ENCODE data around the gene EP400. TPM values are rescaled to one million over a fixed set of nuclear protein-coding genes. Genes with fewer than 3 reads are reported as not detected.
"Not testable (repeated sequence)": the region's sequence is repeated elsewhere in the genome, so short reads cannot be mapped to it uniquely, and the experiment has no call there.

The EP400 gene
- total RNA-seq, 1 experiment from 2014 or later, result 6.0 TPM

DNA sequence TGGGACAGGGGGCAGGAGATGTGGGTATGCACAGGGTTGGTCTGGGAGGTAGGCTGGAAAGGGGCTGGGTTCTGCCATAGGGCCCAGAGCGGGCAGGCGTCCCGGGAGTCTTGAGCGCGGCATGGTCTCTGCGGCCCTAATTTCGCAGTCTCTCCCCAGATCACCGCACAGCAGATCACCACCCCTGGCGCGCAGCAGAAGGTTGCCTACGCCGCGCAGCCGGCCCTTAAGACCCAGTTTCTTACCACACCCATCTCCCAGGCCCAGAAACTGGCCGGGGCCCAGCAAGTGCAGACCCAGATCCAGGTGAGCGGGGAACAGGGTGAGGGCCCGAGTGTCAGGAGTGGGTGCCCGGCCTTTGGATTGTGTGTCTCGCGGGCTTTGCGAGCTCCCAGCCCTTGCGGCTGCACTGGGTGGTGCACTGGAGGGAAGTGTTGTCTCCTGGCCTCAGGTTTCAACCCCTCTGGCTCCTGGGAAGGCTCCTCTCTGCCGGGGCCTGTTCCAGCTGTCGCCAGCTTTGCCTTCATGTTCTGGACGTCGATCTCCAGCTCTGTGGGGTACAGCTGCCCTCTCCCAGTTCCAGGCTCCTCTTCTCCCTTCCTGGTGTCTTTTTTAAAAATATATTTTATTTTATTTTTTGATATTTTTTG is 119.7 kb downstream of the EP400 start:
- Histone ChIP-seq H3K9me3 (no peaks in the 10 kb centered on the region), H3K27me3 (no peaks in the 10 kb centered on the region; the same call in 1 of the 2 replicates), H3K4me3 (no peak overlapping the region), H3K36me3 (peaks cover 54% of the 10 kb centered on the region)
- DNase-seq, result no peak

DNA sequence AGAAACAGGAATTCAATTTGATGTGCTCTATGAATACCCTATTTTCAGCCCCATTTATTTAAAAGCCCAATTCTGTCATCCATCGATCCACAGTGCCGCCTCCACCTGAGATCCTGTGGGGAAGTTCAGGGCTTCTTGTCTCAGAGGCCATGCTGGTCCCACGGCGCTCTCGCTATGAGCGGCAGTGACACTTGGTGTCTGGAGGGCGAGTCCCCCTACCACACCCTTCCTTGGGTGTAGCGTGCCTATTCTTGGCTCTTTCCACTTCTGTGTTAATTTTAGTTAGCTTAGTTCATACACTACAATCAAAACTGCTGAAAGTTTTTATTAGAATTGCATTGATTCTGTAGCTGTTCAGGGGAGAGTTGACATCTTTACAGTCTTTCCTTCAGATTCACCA is 120.6 kb downstream of the EP400 start:
- Histone ChIP-seq H3K27me3 (no peaks in the 10 kb centered on the region; the same call in 1 of the 2 replicates), H3K9me3 (no peaks in the 10 kb centered on the region), H3K36me3 (peaks cover 56% of the 10 kb centered on the region), H3K4me3 (no peak overlapping the region)
- DNase-seq, result no peak

DNA sequence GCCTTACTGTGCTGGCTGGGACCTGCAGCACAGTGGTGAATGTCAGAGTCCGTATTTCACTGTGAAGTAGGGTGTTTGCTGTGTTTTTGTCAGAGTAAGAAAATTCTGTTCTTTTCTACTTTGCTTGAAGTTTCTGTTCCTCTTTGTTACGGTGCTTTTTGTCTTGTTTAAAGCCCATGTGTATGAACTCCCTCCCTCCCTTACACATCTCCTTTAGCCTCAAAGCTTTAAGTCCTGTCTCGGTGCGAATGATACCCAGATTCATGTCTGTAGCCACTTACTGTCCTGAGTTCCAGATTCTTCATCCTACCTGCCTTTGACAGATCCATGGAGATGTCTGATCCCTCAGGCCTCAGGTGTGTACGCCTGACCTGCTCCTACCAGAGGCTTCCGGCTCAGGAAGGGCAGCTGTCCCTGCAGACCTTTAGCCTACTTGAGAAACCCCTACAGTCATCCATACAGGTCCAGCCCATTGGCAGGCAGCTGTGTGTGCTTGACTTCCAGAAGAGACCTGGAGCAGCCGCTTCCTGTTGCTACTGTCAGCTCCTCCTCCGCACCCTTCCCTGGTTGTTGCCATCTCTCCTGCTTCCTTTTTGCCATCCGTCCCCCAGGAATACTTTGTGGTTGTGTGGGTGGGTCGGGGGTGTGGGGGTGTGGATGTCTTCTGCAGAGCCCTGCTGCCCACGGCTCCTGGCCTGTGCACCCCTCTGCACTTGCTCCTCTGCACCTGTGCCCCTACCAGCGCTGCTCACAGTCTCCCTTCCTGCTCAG is 121.5 kb downstream of the EP400 start:
- Histone ChIP-seq H3K4me3 (no peak overlapping the region), H3K27me3 (no peaks in the 10 kb centered on the region; the same call in 1 of the 2 replicates), H3K36me3 (peaks cover 56% of the 10 kb centered on the region), H3K9me3 (no peaks in the 10 kb centered on the region)
- no peak for DNase-seq

DNA sequence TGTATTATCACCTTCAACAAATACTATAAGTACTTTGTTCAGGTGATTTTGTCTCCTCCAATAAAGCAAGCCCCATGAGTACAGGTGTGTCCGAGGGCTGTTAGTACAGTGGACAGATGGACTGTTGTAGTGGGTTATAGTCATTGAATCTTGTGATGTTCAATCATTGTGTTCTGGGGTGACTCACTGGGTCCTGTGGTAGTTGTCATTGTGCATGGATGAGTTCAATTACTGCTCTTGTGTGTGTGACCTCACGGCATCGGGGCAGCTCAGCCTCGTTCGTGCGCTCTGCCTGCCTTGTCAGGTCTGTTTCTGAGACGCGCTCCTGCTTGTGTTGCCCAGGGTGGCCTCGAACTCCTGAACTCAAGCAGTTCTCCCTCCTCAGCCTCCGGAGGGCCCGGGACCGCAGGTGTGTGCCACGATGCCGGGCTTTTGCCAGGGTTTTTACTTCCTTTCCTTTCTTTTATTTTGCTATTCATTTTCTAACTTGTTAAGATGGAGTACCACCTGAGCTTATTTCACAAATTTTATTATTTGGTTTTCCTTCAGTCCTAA is 122.2 kb downstream of the EP400 start:
- H3K36me3 ChIP-seq, result peaks cover 56% of the 10 kb centered on the region

DNA sequence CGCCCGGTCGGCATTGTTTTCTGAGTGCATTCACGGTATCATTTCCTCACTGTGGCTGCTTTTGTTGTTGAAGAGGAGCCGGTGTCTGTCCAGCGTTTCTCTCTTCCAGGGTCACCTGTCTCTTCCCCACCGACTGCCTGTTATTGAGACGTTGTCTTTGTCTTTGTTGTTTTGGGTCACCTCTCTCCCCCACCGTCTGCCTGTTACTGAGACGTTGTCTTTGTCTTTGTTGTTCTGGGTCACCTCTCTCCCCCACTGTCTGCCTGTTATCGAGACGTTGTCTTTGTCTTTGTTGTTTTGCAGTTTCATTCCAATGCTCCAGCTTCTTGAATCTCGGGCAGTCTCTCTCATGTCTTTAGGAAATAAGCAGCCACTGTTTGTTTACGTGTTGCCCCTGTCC is 124.5 kb downstream of the EP400 start:
- Histone ChIP-seq H3K4me3 (no peak overlapping the region), H3K36me3 (peaks cover 60% of the 10 kb centered on the region), H3K9me3 (no peaks in the 10 kb centered on the region), H3K27me3 (no peaks in the 10 kb centered on the region; the same call in 1 of the 2 replicates)
- no peak for DNase-seq

More for the DNA sequence above, 122.2 kb downstream of the EP400 start:
- Histone ChIP-seq H3K4me3 (no peak overlapping the region), H3K9me3 (no peaks in the 10 kb centered on the region), H3K27me3 (no peaks in the 10 kb centered on the region; the same call in 1 of the 2 replicates)
- DNase-seq, result no peak

DNA sequence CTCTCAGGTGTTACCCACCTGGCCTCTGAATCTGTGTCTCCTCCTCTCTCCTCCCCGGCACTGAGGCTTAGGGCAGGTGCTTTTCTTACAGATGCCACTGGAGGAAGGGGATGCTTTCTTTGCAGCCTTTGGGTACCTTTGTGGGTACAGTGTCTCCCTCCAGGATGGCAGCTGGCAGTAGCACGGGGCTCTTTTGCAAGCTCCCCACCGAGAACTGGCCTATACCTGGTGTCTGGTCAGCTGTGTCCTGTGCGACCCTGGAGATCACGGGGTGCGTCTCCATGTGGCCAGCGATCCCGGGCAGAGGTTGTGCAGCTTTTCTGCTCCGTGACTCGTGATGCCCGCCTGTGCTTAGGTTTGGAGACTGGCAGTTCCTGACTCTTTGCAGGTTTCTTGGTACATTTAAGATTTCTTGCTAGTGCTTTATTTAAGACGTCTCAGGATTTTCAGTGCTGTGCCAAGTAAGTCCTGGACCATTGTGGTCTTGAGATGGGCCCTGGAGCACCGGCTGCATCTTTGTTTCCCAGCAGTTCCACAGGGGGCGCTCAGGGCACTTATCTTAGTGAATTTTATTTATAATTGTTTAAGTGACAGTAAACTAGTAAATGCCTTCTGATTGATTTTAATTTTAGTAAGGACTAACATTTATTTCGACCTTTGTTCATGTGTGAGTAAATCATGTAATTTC is 125.4 kb downstream of the EP400 start:
- no peak for DNase-seq
- peaks cover 69% of the 10 kb centered on the region for H3K36me3 ChIP-seq
- H3K9me3 ChIP-seq, result no peaks in the 10 kb centered on the region
- H3K4me3 ChIP-seq, result no peak overlapping the region
- no peaks in the 10 kb centered on the region; the same call in 1 of the 2 replicates for H3K27me3 ChIP-seq

DNA sequence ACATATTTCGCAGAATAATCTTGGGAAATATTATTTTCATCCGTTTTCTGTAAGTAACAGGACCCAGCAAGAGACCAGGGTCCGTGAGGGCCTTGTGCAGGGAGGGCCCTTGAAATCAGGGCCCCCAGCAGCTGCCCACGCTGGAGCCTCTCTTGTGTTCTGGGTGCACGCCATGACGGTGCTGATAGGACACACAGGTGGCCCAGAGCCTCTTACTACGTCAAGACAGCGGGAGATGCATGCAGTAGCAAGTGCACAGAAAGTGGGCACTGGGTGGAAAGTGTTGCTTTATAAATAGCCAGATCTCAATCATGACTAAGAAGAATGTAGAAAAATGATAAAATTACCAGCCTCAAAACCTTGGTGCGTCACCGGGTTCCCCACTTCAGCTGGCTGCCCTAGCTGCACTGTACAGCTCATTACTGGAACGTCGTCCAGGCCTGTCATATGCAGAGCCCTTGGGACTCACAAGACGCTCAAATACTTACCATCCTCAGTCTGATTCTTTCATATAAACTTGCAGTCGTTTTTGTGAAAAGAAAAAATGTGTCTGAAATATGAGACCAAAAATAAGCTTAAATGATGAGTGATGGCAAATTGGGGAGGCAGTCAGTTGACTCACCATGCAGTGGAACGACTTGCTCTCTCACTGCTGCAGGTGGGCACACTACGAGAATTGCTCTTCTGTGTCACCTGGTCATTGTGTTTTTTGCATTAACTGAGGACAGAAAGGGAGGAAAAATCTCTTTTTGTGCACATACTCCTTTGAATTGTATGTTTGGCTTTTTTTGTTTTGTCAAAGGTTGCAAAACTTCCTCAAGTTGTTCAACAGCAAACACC is 126.2 kb downstream of the EP400 start:
- no peak overlapping the region for H3K4me3 ChIP-seq
- peaks cover 67% of the 10 kb centered on the region for H3K36me3 ChIP-seq
- H3K27me3 ChIP-seq, result no peaks in the 10 kb centered on the region
- H3K9me3 ChIP-seq, result no peaks in the 10 kb centered on the region
- no peak for DNase-seq

DNA sequence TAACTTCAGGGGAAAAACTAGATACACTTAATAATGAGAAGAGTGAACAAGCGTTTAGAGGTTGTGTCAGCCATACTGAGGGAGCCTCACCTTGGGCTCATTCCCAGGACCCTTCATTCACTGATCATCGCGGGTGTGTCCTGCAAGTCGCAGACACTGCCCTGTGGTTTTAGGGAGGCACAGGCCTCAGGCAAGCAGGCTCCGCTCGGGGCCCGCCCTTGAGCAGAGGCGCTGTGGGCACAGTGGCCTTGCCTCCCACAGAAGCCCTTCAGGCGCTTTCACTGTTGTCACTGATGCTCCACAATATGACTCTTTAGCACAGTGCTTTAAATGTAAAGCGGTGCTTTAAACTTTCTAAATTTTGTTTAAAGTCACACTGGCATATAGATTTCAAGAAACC is 127.0 kb downstream of the EP400 start:
- Histone ChIP-seq H3K27me3 (no peaks in the 10 kb centered on the region), H3K36me3 (peaks cover 68% of the 10 kb centered on the region), H3K4me3 (no peak overlapping the region), H3K9me3 (no peaks in the 10 kb centered on the region)
- no peak for DNase-seq

DNA sequence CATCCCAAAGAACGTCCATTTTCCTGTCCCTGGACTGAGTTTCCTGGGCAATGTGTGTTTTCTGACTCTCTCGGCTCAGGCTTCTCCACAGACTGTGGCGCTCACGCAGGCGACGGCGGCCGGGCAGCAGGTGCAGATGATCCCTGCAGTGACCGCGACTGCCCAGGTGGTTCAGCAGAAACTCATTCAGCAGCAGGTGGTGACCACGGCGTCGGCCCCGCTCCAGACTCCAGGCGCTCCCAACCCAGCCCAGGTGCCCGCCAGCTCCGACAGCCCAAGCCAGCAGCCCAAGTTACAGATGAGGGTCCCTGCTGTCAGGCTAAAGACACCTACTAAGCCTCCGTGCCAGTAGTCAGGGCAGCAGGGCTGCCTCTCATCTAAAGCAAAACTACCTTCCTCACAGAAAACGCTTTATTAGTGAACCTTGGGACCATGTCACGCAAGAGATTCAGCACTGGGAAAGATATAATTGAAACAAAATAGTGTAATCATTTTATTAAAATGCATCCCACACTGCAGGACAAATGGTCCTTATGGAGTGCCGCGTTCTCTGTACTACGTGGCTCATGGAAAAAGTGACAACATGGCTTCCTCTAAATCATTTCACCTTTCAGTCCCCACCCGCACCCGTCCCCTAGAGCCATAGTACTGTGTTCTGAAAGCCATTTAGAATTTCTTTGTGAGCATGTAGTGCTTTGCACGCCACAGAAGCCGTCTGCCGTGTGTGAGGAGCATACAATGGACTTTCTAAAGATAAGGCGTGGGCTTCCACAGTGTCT is 127.8 kb downstream of the EP400 start:
- no peak for DNase-seq
- no peak overlapping the region for H3K4me3 ChIP-seq
- H3K9me3 ChIP-seq, result no peaks in the 10 kb centered on the region
- H3K36me3 ChIP-seq, result peaks cover 65% of the 10 kb centered on the region
- no peaks in the 10 kb centered on the region for H3K27me3 ChIP-seq

DNA sequence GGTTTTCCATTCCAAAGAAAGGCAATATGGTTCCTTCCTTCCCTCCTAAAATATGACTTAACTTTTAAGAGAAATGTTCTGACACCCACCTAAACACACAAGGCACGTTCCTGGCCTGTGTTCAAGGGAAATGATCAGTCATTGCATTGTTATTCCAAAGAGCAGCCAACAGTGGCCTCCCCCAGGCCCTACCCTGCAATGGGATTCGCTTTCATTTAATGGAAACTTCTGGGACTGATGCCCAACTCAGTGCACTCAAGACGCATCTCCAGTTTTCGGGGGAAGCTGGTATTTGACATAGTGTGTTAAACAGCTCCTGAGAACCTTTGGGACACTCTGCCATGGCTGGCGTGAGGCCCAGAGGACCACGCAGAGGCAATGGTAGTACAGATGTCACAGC is 128.4 kb downstream of the EP400 start:
- DNase-seq, result peak; percentile 87
- Histone ChIP-seq H3K4me3 (no peak overlapping the region), H3K9me3 (no peaks in the 10 kb centered on the region), H3K36me3 (peaks cover 65% of the 10 kb centered on the region), H3K27me3 (no peaks in the 10 kb centered on the region)

DNA sequence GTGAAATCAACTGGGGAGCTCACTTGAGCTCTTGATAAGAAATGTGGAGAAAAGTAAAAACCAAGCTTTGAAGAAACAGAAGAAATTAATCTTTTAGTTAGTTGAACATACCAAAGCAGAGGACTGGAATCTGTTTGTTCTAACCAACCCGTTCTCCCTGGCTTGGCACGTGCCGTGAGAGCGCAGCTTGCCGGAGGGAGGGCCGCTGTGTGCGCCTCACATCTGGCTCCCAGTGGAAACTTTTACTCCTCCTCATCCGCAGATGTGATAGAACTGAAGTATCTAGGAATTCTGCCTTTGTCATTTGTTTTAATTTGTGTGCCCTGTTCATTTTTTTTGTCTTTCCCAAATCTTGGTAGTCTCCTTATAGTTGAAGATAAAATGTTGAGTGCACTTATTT is 129.5 kb downstream of the EP400 start:
- Histone ChIP-seq H3K9me3 (no peaks in the 10 kb centered on the region), H3K36me3 (peaks cover 62% of the 10 kb centered on the region), H3K27me3 (no peaks in the 10 kb centered on the region), H3K4me3 (no peak overlapping the region)
- DNase-seq, result no peak

DNA sequence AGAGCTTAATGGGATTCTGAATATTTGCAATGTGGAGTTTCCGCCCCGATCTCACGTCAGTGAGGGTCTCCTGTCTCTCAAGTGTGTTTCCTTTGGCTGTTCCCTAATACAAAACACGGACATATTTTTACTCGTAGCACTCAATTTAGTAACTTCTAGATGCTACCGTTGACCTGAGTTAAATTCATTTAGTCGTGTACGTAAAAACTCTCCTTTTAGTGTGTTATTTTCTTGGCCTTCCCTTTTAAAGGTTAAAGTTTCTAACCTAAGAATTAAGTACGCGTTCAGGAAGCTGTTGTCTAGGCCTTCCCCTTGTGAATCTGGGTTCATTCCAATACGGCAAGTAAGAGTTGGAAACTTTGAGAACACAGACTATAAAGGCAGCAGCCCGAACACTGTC is 130.0 kb downstream of the EP400 start:
- no peaks in the 10 kb centered on the region for H3K9me3 ChIP-seq
- DNase-seq, result no peak
- no peak overlapping the region for H3K4me3 ChIP-seq
- H3K36me3 ChIP-seq, result peaks cover 60% of the 10 kb centered on the region
- H3K27me3 ChIP-seq, result no peaks in the 10 kb centered on the region

DNA sequence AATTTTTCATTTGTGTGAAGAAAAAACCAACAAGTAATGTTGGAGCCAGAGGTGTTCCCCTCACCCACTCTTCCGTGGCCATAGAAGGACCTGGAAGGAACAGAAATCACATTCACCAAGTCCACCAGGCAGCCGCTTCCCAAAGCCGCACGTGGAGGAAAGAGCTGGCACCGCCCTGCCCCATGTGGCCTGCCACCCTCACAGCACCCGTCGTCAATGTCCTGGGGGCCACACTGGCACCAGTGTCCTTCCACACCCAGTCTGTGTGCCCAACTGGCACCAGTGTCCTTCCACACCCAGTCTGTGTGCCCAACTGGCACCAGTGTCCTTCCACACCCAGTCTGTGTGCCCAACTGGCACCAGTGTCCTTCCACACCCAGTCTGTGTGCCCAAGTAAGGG is 130.8 kb downstream of the EP400 start:
- H3K27me3 ChIP-seq, H3K4me3 ChIP-seq, DNase-seq, H3K9me3 ChIP-seq: not testable (repeated sequence)
- H3K36me3 ChIP-seq, result peaks cover 58% of the 10 kb centered on the region

DNA sequence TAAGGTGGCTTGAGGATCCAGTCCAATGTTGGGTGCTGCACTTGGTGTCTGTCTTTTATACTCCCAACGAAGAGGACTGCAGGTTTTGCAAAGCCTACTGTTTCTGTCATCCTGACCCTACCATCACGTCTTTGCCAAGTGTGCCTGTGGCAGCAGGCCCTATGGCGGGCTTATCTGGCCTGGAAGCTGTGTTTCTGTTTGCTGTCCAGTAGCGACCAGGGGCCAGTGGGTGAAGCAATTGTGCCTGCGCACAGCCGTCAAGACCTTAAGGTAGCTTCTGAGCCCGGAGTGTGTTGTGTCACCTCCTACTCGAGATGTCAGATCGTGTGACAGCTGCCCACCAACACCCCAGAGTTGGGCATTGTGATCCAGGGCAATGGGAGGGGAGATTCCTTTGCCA is 131.7 kb downstream of the EP400 start:
- H3K27me3 ChIP-seq, result no peaks in the 10 kb centered on the region
- no peaks in the 10 kb centered on the region for H3K9me3 ChIP-seq
- no peak for DNase-seq
- peaks cover 58% of the 10 kb centered on the region for H3K36me3 ChIP-seq
- no peak overlapping the region for H3K4me3 ChIP-seq

DNA sequence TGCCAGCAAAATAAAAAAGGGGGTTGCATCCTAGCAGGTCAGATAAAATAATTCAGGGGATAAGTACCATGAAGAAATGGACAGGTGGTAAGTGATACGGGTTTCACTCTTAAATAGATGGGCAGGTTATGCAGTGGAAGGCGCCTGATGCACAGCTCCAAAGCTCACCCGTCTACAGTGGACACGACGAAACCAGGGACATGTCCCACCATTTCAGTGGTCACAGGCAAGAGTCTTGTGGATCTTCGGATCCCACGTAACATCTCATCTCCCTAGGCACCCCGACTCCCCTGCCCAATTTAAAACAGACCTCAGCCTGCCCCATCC is 133.8 kb downstream of the EP400 start:
- DNase-seq, result no peak
- Histone ChIP-seq H3K4me3 (peak overlapping the region; percentile 94), H3K27me3 (no peaks in the 10 kb centered on the region), H3K36me3 (peaks cover 55% of the 10 kb centered on the region), H3K9me3 (no peaks in the 10 kb centered on the region)

All from MG63 (cell line).